ENCODE results near the gene SLITRK1.

SLITRK1 gene

GRCh38 chr13:83865161-83866137 lies 16.8 kb downstream of the SLITRK1 start:
- no peak for DNase-seq (ENCODE audit: low spot score)

DNA sequence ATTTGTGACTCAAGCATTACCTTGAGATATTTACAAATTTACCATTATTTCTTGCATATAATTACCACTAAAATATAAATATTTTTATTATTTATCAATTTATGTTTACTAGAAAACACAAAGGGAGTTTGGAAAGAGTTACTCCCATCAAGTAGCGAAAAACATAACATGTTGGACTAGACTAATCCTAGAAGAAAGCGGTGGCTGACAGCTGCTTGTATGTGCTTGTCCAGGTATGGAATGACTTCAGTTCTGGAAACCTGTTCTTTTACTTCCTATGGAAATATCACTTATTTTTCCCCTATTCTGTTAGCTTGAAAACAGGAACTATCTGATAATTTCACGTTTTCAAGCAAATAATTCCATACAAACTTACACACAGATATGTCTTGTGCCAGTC lies 28.5 kb downstream of the SLITRK1 start:
- DNase-seq (ENCODE audit: low spot score): no peak

- DNase-seq (ENCODE audit: low spot score): no peak
Measured at GRCh38 chr13:83845106-83845505, 37.2 kb downstream of the SLITRK1 start.

DNA sequence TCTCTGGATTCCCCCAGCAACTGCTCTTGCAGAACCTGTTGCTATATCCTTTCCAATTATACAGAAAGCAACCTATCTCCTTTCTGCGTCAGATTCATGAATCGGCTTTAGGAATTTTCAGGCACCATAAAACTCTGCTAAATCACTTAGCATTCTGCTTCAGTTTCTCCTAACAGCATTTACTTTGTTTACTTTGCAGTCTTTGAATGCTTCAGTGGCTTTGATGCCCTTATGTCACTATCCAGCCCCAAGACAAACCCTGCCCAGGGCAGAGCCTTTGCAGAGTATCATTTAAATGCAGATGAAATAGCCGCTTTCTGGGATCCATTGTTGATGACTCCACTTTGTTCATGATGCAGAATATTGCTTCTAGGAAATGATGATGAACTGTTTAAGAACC lies 43.1 kb downstream of the SLITRK1 start:
- no peak for DNase-seq (ENCODE audit: low spot score)

- no peak for DNase-seq (ENCODE audit: low spot score)
Measured at GRCh38 chr13:83831796-83832195, 50.5 kb downstream of the SLITRK1 start.

DNA sequence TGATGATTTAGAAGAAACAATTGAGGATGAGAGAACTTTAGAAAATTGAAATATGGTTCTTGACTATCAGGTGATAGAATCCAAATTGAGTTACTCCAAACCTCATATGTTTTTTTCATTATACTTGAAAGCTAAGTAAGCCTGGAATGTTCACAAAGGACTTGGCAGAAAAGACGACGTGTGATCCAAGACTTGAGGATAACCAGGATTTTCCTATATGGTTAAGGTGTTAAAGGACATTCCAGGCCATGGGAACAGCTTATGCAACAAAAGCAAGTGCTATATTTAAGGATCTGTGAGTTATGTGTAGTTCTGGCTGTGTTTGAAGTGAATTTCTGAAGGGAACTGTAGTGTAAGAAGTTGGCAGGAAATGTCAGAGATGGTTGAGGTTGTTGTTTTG lies 52.5 kb downstream of the SLITRK1 start:
- DNase-seq (ENCODE audit: low spot score): no peak

- no peak for DNase-seq (ENCODE audit: low spot score)
Measured at GRCh38 chr13:83827338-83827737, 54.9 kb downstream of the SLITRK1 start.

Data from D341Med (cell line).